NCI-H2196 treated with DMSO at 0.1 percent for 48 hours (cell line): ENCODE results near the gene GLG1.
"Not testable (repeated sequence)": the region's sequence is repeated elsewhere in the genome, so short reads cannot be mapped to it uniquely, and the experiment has no call there.

Experiments used
- DNase-seq: peaks from one replicate; lab custom pipeline; 2025; ENCODE audit not compliant: unreplicated experiment; lab: John Stamatoyannopoulos, UW

The GLG1 gene

GRCh38 chr16:74542911-74543578 lies 63.9 kb downstream of the GLG1 start:
- DNase-seq, result not testable (repeated sequence)

DNA sequence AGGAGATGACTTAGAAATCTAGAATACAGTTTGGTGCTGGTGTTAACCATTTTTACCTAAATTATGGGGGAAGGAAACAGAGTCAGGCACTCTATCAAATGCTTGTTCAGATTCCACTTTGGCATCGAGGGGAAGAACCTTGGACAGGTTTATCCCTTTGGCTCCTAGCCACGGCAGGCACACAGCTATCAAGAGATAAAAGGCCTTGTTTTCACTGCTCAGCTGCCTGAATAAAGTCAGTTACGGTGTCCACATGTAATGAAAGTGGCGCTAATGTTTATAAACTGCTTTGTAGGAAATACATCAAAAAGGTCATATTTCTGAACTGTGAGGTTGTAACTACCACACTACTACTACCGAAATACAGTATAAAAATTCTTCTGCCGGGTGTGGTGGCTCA lies 66.3 kb downstream of the GLG1 start:
- not testable (repeated sequence) for DNase-seq

DNA sequence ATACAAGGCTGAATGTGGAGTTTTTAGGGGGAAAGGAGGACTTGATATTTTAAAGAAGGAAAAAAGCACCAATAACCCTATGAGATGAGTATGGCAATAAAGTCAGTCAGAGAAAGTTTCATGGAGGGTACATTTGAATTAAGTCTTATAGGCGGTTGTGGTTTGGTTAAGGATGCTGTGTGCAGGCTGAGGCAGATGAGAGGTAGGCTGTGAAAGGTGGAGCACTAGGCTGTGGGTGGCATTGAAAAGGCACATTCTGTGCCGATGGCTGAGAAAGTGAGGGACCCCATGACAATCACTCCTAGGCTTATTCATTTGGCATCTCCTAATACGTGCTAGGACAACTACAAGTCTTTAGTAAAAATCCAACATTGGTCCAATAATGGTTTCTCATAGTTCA lies 68.1 kb downstream of the GLG1 start:
- DNase-seq, result not testable (repeated sequence)

DNA sequence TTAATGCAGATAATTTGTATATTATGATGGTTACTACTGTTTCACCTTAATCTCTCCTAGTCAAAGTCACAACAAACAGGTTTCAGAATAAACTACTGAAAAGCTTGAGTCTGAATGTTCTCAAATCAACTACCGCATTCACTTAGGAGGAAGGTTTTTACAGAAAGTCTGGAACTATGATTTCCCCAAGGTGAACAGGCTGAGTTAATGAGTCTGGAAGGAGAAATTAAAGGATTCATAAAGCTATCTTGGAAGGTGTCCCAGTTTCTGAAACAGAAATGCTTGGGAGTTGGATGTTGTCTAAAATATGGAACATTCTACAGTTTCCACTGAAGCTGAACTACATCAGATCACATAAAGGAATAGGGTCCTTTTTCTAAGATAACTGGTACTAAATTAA lies 69.2 kb downstream of the GLG1 start:
- not testable (repeated sequence) for DNase-seq

DNA sequence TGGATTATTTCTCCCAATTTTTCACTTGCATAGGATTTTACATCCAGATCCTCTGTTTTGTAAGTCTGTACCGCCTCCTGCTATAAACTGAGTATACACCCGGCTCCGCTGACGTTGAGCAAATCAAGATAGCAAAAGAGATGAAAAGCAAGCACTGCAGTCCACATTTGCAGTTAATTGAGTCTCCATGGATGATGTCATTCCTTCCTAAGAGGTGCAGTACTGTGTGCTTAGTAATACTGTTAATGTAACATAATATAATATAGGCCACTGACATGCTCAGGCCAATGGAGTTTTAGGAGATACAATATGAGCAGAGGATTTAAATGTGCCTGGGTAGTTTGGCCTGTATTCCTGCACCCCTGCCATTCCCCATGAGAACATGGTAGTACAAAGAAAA lies 72.3 kb downstream of the GLG1 start:
- DNase-seq, result not testable (repeated sequence)

DNA sequence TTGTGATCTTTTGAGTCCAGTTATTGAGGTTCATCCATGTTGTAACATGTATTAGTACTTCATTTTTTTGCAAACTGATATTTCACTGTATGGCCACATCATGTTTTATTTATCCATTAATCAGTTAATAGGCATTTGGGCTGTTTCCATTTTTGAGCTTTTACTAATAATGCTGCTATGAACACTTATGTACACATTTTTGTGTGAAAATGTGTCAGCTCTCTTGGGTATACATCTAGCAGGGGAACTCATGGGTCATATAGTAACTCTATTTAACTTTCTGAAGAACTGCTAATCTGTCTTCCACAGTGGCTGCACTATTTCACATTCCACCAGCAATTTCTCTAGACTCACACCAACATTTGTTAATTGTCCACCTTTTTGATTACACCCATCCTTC lies 82.0 kb downstream of the GLG1 start:
- DNase-seq, result no peak

DNA sequence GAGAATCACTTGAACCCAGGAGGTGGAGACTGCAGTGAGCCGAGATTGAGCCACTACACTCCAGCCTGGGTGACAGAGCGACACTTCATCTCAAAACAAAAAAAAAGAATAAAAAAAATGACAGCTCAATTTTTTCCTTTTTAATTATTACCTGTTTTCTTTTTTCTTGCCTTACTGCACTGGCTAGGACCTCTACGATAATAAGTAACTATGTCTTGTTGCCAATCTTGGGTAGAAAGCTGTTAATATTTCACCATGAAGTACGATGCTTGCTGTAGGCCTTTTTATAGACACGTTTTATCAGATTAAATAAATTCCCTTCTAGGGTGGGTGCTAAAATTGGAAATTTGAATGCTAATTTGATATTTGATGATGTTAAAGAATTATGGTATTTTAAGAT lies 82.8 kb downstream of the GLG1 start:
- DNase-seq, result no peak

DNA sequence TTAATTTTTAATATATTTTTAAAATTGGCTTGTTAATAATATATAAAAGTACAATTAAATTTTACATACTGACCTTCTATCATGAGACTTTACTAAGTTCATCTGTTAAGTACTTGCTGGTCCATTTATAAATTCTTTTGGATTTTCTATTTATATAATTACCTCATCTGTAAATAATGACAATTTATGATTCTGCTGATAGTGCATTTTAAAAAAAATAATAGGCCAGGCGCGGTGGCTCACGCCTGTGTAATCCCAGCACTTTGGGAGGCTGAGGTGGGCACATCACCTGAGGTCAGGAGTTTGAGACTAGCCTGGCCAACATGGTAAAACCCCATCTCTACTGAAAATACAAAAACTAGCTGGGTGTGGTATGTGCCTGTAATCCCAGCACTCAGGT lies 83.2 kb downstream of the GLG1 start:
- DNase-seq, result not testable (repeated sequence)

DNA sequence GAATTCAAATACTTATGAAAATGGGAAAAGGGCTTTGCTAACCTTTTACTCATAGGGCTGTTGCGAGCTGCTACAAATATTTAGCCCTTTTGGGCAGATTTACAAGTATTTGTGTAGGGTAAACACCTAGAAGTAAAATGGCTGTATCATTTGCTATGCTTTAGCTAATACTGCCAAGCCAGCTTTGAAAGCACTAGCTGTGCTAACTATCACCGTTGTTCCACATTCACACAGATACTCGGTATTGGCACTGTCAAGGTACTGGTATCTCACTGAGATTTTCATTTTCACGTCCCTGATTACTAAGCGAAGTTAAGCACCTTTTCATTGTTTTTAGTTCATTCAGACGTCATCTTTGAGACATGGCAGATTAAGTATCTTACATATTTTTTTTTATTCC lies 84.8 kb downstream of the GLG1 start:
- DNase-seq, result no peak

DNA sequence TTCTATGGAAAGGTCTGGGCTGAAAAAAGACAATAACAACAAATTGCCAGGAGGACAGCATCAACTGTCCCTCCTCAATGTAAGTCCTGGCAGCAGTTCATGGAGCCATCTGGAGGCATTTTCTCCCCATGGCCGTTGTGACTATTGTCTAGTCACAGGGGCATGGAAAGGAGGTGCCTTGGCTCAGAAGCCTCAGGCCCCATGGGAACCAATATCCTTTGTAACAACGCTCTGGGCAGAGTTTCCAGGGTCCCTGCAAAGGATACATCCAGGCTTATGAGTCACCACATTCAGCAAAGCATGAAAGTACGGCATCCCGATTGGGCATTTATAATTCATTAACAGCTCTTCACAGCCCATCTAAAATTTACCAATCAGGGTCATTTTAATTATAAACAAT lies 85.2 kb downstream of the GLG1 start:
- DNase-seq, result no peak

DNA sequence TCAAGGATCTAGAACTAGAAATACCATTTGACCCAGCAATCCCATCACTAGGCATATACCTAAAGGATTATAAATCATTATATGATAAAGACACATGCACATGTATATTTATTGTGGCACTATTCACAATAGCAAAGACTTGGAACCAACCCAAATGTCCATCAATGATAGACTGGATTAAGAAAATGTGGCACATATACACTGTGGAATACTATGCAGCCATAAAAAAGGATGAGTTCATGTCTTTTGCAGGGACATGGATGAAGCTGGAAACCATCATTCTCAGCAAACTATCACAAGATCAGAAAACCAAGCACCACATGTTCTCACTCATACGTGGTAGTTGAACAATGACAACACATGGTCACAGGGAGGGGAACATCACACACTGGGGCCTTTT lies 88.0 kb downstream of the GLG1 start:
- DNase-seq, result not testable (repeated sequence)

GRCh38 chr16:74511961-74512360 lies 95.0 kb downstream of the GLG1 start:
- DNase-seq, result no peak

DNA sequence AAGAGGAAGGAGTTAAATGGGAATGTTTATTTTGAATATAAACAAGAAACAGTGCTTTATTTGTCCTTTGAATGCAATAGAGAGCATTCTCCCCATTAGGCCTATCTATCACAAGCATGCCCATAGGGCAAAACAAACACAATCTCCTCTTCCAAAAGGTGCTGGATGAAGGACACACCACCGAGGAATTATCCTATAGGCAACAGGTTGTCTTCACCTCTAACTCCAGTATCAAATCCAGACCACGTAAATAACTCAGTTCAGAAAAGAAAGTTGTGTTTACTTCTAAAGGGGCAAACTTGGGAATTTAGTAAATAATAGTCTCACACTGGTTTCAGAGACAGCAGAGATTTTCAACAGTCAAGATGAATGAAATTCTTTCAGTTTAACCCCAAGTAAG lies 101.9 kb downstream of the GLG1 start:
- DNase-seq, result no peak

GRCh38 chr16:74503412-74503811 lies 103.5 kb downstream of the GLG1 start:
- no peak for DNase-seq

DNA sequence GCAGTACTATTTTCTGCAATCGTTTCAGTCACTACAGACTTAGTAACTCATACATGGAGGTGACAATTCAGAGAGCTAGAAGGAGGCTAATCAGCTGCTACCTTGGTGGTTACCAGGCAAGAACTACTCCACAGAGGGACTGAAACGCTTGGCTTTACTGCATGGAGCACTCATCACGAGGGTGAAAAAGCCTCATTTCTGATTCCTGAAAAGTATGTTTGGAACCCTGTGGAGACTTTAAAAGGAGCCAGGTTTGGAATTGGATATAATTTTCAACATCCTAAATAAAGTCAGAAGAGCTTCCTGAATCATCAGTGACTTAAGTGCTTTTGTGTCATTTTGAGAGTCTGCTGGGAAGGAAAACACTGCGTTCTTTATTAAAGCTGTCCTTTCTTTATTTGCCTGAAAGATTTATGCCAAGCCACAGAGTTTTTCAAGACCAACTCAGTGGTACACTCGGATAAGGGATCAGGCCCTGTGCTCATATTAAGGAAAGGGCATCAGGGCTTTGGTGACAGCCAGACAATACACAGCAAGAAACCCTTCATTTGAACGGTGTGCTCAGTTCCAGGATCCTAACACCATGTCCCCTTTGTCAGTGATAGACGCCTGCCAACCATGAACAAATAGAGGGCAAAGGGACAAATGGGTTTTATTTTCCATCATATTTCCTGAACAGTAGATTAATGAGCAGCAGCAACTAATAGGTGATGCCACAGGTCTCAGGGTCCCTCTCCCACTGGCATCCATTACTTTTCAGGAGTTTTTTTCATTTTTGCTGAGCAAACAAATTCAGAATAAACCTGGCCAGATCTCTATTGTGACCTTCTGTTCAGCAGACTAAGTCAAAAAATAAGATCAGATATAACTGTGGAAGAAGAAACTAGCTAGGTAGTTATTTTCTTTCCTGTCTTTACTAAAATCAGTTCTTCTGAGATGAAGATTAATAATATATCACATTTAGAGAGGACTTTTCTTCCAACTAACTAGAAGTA lies 105.1 kb downstream of the GLG1 start:
- DNase-seq, result no peak

GRCh38 chr16:74500907-74501306 lies 106.0 kb downstream of the GLG1 start:
- no peak for DNase-seq

DNA sequence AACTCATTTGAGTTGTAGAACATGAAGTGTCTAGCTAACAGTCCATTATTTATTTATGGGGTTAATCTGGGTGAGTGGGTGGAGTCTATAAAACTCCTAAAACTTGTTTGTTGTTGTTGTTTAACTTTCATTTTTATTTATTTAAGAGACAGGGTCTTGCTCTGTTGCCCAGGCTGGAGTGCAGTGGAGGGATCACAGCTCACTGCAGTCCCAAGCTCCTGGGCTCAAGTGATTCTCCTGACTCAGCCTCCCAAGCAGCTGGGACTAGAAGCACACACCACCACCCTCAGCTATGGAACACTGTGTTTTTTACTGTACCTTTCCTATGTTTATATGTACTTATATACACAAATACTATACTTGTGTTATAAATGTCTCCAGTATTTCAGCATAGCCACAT lies 107.8 kb downstream of the GLG1 start:
- no peak for DNase-seq

- DNase-seq, result no peak
Measured at GRCh38 chr16:74497761-74498160, 109.2 kb downstream of the GLG1 start.

DNA sequence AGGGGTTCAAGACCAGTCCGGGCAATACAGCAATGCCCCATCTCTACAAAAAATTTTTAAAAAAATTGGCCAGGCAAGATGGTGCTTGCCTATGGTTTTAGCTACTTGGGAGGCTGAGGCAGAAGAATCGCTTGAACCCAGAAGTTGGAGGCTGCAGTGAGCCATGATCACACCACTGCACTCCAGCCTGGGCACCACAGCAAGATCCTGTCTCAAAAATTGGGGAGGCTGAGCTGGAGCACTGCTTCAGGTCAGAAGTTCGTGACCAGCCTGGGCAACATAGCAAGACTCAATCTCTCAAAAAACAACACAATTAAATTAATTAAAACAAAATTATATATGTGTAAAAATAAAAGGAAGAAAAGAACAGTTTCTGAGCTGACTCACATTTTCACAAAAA lies 110.9 kb downstream of the GLG1 start:
- no peak for DNase-seq

DNA sequence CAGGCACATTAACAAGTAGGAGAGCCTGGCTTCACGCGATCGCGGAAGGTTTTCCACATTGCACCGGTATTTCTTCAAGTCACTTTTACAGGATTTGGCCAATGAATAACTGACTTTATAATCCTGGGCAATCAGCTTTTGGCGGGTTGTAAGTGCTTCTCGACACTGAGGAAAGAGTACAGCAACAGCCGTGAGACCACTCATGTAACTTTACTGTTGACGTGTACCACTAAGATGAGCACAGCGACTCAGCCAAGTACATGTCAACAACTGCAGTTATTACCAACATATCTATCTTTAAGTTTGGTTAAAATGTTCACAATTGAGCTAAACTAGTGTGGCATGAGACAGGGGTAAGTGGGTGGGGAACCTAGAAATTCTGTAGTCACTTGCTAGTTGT lies 113.9 kb downstream of the GLG1 start:
- DNase-seq, result no peak

GRCh38 chr16:74487634-74488495 lies 119.0 kb downstream of the GLG1 start:
- no peak for DNase-seq
